SH-SY5Y (cell line): ENCODE measurements around the gene RBM3.

Experiments
- GATA2 ChIP-seq: IDR thresholded peaks from 2 replicates; pipeline ENCODE4 v1.6.1; 2011; ENCODE audit warnings: mild to moderate bottlenecking, low read depth, low read length
- GATA3 ChIP-seq: IDR thresholded peaks from 2 replicates; pipeline ENCODE4 v1.6.1; 2011; ENCODE audit warnings: low read depth, mild to moderate bottlenecking, low read length, moderate library complexity

DNA sequence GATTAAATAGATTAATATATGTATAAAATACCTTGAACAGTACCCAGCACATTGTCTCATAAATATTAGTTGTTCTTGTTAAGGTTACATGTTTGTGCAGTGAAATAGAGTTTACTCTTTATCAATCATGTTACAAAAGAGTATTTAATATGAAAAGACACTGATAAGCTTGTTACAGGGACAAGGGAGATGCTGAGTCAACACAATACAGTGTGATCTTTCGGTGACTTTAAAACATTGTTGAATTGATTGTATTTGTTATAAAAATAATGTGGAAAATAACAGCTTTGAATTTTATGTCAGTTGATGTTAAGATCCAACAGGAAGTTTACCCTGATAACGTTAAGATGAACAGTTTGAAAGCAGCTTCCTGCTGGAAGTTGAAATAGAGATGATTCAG, 21.6 kb downstream of the RBM3 start:
- TF ChIP-seq GATA3 (no peak), GATA2 (no peak)
